MM.1S (cell line): ENCODE data around the gene TMEM163.

ENCODE experiments used
- DNase-seq: peaks from one replicate; pipeline ENCODE4 v3.0.0-alpha.2; 2015
- H2AFZ ChIP-seq: fragments of 300-600 bp; sonication (generic); 2 replicates; pipeline ENCODE4 v1.6.0; 2016; ENCODE audit warnings: antibody characterized with exemption, low read length
- H3F3A ChIP-seq: fragments of 300-600 bp; sonication (generic); 2 replicates; pipeline ENCODE4 v1.6.1; 2016; ENCODE audit warnings: mild to moderate bottlenecking, antibody characterized with exemption, low read length, moderate library complexity, mixed read lengths; ENCODE audit not compliant: insufficient read depth
- H3K27ac ChIP-seq: fragments of 300-600 bp; sonication (generic); 2 replicates; pipeline ENCODE4 v1.5.1; 2016; ENCODE audit warnings: mild to moderate bottlenecking, low read length
- H3K27me3 ChIP-seq: fragments of 300-600 bp; sonication (generic); replicated peaks from 2 replicates; pipeline ENCODE4 v1.6.0; 2016; ENCODE audit warnings: low read length; ENCODE audit not compliant: insufficient read depth
- H3K36me3 ChIP-seq: fragments of 300-600 bp; sonication (generic); replicated peaks from 2 replicates; pipeline ENCODE4 v1.6.1; 2016; ENCODE audit warnings: mild to moderate bottlenecking, low read length, mixed read lengths; ENCODE audit not compliant: insufficient read depth
- H3K4me1 ChIP-seq: fragments of 300-600 bp; sonication (generic); 2 replicates; pipeline ENCODE4 v1.6.1; 2016; ENCODE audit warnings: low read length, mixed read lengths
- H3K4me2 ChIP-seq: fragments of 300-600 bp; sonication (generic); 2 replicates; pipeline ENCODE4 v1.6.0; 2016; ENCODE audit warnings: low read depth, low read length
- H3K4me3 ChIP-seq: fragments of 300-600 bp; sonication (generic); 2 replicates; pipeline ENCODE4 v1.5.1; 2016; ENCODE audit warnings: low read length, mixed read lengths
- H3K79me2 ChIP-seq: fragments of 300-600 bp; sonication (generic); 2 replicates; pipeline ENCODE4 v1.6.1; 2016; ENCODE audit warnings: mixed run types, low read length, mixed read lengths
- H3K9ac ChIP-seq: fragments of 300-600 bp; sonication (generic); 2 replicates; pipeline ENCODE4 v1.6.1; 2016; ENCODE audit warnings: low read length, mixed read lengths
- H3K9me2 ChIP-seq: fragments of 300-600 bp; sonication (generic); replicated peaks from 2 replicates; pipeline ENCODE4 v1.6.1; 2016; ENCODE audit warnings: mild to moderate bottlenecking, low read length, mixed read lengths; ENCODE audit not compliant: insufficient read depth
- H3K9me3 ChIP-seq: fragments of 300-600 bp; sonication (generic); replicated peaks from 2 replicates; pipeline ENCODE4 v1.6.1; 2016; ENCODE audit warnings: mild to moderate bottlenecking, low read length, mixed read lengths; ENCODE audit not compliant: insufficient read depth
- H4K20me1 ChIP-seq: fragments of 300-600 bp; sonication (generic); 2 replicates; pipeline ENCODE4 v1.6.1; 2016; ENCODE audit warnings: mild to moderate bottlenecking, low read length, moderate library complexity, mixed read lengths; ENCODE audit not compliant: insufficient read depth
- CTCF ChIP-seq: fragments of 300-600 bp; sonication (generic); IDR thresholded peaks from 2 replicates; pipeline ENCODE4 v1.5.1; 2016; ENCODE audit warnings: antibody characterized with exemption, low read length, mixed read lengths
- EZH2 ChIP-seq: fragments of 300-600 bp; sonication (generic); optimal IDR thresholded peaks from 2 replicates; pipeline ENCODE3; 2017; ENCODE audit warnings: low read depth, mild to moderate bottlenecking, antibody characterized with exemption, low read length, mixed read lengths
- EZH2phosphoT487 ChIP-seq: fragments of 300-600 bp; sonication (generic); IDR thresholded peaks from 2 replicates; pipeline ENCODE4 v1.6.1; 2018; ENCODE audit warnings: antibody characterized with exemption, low read length

Gene TMEM163

GRCh38 chr2:134625311-134625710 is 93.5 kb downstream of the TMEM163 start:
- TF ChIP-seq EZH2phosphoT487 (no peak), EZH2 (no peak), CTCF (no peak)
- no peaks in the 10 kb centered on the region for H3K27me3 ChIP-seq

GRCh38 chr2:134623796-134624195 is 95.0 kb downstream of the TMEM163 start:
- Histone ChIP-seq H3K4me3 (no peak overlapping the region), H3K27me3 (no peaks in the 10 kb centered on the region), H3K4me1 (peaks cover 5% of the 10 kb centered on the region), H3K27ac (no peak overlapping the region), H3K9me3 (no peaks in the 10 kb centered on the region), H3K9ac (no peak overlapping the region), H3K4me2 (no peak overlapping the region), H3K79me2 (no peaks in the 10 kb centered on the region), H3F3A (no peaks in the 10 kb centered on the region; the same call in 1 of the 2 replicates), H3K36me3 (no peaks in the 10 kb centered on the region), H3K9me2 (no peaks in the 10 kb centered on the region), H4K20me1 (no peaks in the 10 kb centered on the region), H2AFZ (no peak overlapping the region)
- DNase-seq = no peak
- TF ChIP-seq CTCF (no peak), EZH2phosphoT487 (no peak), EZH2 (no peak)

More at GRCh38 chr2:134625311-134625710, 93.5 kb downstream of the TMEM163 start:
- no peaks in the 10 kb centered on the region for H3K9me2 ChIP-seq
- H3K4me1 ChIP-seq = peaks cover 5% of the 10 kb centered on the region
- no peak overlapping the region for H2AFZ ChIP-seq
- no peaks in the 10 kb centered on the region for H4K20me1 ChIP-seq
- no peaks in the 10 kb centered on the region for H3K79me2 ChIP-seq
- no peaks in the 10 kb centered on the region for H3K36me3 ChIP-seq
- no peak overlapping the region for H3K27ac ChIP-seq
- no peaks in the 10 kb centered on the region for H3K9me3 ChIP-seq
- no peak overlapping the region for H3K4me2 ChIP-seq
- DNase-seq = no peak
- H3F3A ChIP-seq = no peaks in the 10 kb centered on the region; the same call in 1 of the 2 replicates
- no peak overlapping the region for H3K4me3 ChIP-seq
- H3K9ac ChIP-seq = no peak overlapping the region

GRCh38 chr2:134623046-134623445 is 95.8 kb downstream of the TMEM163 start:
- no peaks in the 10 kb centered on the region; the same call in 1 of the 2 replicates for H3F3A ChIP-seq
- H2AFZ ChIP-seq = no peak overlapping the region
- no peaks in the 10 kb centered on the region for H3K9me3 ChIP-seq
- H3K36me3 ChIP-seq = no peaks in the 10 kb centered on the region
- H3K27ac ChIP-seq = no peak overlapping the region
- H3K4me2 ChIP-seq = no peak overlapping the region
- no peaks in the 10 kb centered on the region for H3K79me2 ChIP-seq
- no peaks in the 10 kb centered on the region for H4K20me1 ChIP-seq
- H3K4me1 ChIP-seq = peaks cover 5% of the 10 kb centered on the region
- DNase-seq = no peak
- no peak overlapping the region for H3K4me3 ChIP-seq
- H3K27me3 ChIP-seq = no peaks in the 10 kb centered on the region
- TF ChIP-seq EZH2phosphoT487 (no peak), EZH2 (no peak), CTCF (no peak)
- no peak overlapping the region for H3K9ac ChIP-seq
- no peaks in the 10 kb centered on the region for H3K9me2 ChIP-seq
